HG03064 (cell line): ENCODE measurements around the gene CDC42EP4.

Experiments
- ATAC-seq: cut with Tn5 transposase; IDR thresholded peaks from one replicate; pipeline ENCODE4 v1.9.1; 2021; ENCODE audit warnings: low read depth; ENCODE audit not compliant: unreplicated experiment

The CDC42EP4 gene

GRCh38 chr17:73302189-73302588 lies 9.6 kb downstream of the CDC42EP4 start:
- no peak for ATAC-seq

GRCh38 chr17:73301369-73301768 lies 10.4 kb downstream of the CDC42EP4 start:
- no peak for ATAC-seq

GRCh38 chr17:73300392-73300791 lies 11.4 kb downstream of the CDC42EP4 start:
- no peak for ATAC-seq

- ATAC-seq: no peak
Measured at GRCh38 chr17:73297934-73298861, 13.6 kb downstream of the CDC42EP4 start.

GRCh38 chr17:73293480-73293911 lies 18.3 kb downstream of the CDC42EP4 start:
- no peak for ATAC-seq

GRCh38 chr17:73293031-73293430 lies 18.8 kb downstream of the CDC42EP4 start:
- ATAC-seq: no peak

- ATAC-seq: no peak
Measured at GRCh38 chr17:73292031-73292531, 19.7 kb downstream of the CDC42EP4 start.

GRCh38 chr17:73291260-73291801 lies 20.5 kb downstream of the CDC42EP4 start:
- peak; percentile 94 for ATAC-seq

GRCh38 chr17:73290399-73291259 lies 21.2 kb downstream of the CDC42EP4 start:
- peak; percentile 47 for ATAC-seq

- ATAC-seq: no peak
Measured at GRCh38 chr17:73289549-73290254, 22.1 kb downstream of the CDC42EP4 start.

- no peak for ATAC-seq
Measured at GRCh38 chr17:73288534-73289302, 23.1 kb downstream of the CDC42EP4 start.

- no peak for ATAC-seq
Measured at GRCh38 chr17:73286863-73287296, 24.9 kb downstream of the CDC42EP4 start.

GRCh38 chr17:73285916-73286862 lies 25.6 kb downstream of the CDC42EP4 start:
- ATAC-seq: no peak

GRCh38 chr17:73285603-73285908 lies 26.2 kb downstream of the CDC42EP4 start:
- ATAC-seq: no peak

- no peak for ATAC-seq
Measured at GRCh38 chr17:73284906-73285602, 26.7 kb downstream of the CDC42EP4 start.

- no peak for ATAC-seq
Measured at GRCh38 chr17:73284354-73284753, 27.4 kb downstream of the CDC42EP4 start.

GRCh38 chr17:73283841-73284282 lies 27.9 kb downstream of the CDC42EP4 start:
- no peak for ATAC-seq

GRCh38 chr17:73283250-73283649 lies 28.6 kb downstream of the CDC42EP4 start:
- no peak for ATAC-seq
